NT2/D1 (cell line): ENCODE results near the gene TLE4.

Experiments used
- DNase-seq: peaks from one replicate; pipeline ENCODE4 v3.0.0-alpha.2; 2011; ENCODE audit warnings: low read depth, low spot score
- H3K27me3 ChIP-seq: 2 replicates; pipeline ENCODE4 v1.6.0; 2011; ENCODE audit warnings: mild to moderate bottlenecking; ENCODE audit not compliant: insufficient read length, insufficient read depth
- H3K36me3 ChIP-seq: 2 replicates; pipeline ENCODE4 v1.6.1; 2011; ENCODE audit warnings: mild to moderate bottlenecking, low read length, mixed read lengths; ENCODE audit not compliant: insufficient read depth, insufficient read length
- H3K4me1 ChIP-seq: 2 replicates; pipeline ENCODE4 v1.5.1; 2011; ENCODE audit not compliant: insufficient read depth, insufficient read length
- H3K4me3 ChIP-seq: 2 replicates; pipeline ENCODE4 v1.5.1; 2011; ENCODE audit warnings: low read depth; ENCODE audit not compliant: insufficient read length
- H3K9ac ChIP-seq: 2 replicates; pipeline ENCODE4 v1.6.0; 2011; ENCODE audit warnings: low read depth; ENCODE audit not compliant: insufficient read length
- H3K9me3 ChIP-seq: 2 replicates; pipeline ENCODE4 v1.5.1; 2011; ENCODE audit warnings: mild to moderate bottlenecking, low read length; ENCODE audit not compliant: insufficient read depth
- SUZ12 ChIP-seq: IDR thresholded peaks from 2 replicates; pipeline ENCODE4 v1.6.1; 2011; ENCODE audit not compliant: insufficient read length, insufficient read depth; ENCODE audit errors: extremely low read depth
- YY1 ChIP-seq: IDR thresholded peaks from 2 replicates; pipeline ENCODE4 v1.6.1; 2011; ENCODE audit not compliant: insufficient read length, insufficient read depth
- ZNF274 ChIP-seq: IDR thresholded peaks from 2 replicates; pipeline ENCODE4 v1.6.1; 2011; ENCODE audit warnings: mild to moderate bottlenecking, low read depth, low read length

TLE4 gene

DNA sequence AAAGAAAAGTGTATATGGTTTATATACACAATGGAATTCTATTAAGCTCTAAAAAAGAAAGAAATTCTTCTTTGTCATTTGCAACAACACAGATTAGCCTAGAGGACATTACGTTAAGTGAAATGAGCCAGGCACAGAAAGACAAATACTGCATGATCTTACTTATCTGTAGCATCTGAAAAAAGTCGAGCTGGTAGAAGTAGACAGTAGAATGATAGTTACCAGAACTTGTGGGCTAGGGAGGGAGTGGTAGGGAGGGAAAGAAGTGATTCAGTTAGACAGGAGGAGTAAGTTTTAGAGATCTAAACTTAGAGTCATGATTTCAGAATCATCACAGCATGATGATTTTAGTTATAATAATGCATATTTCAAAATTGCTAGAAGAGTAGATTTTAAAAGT is 184.6 kb downstream of the TLE4 start:
- H3K27me3 ChIP-seq = no peaks in the 10 kb centered on the region
- peaks cover 11% of the 10 kb centered on the region for H3K9me3 ChIP-seq
- H3K36me3 ChIP-seq = no peaks in the 10 kb centered on the region
- no peak overlapping the region for H3K9ac ChIP-seq
- H3K4me1 ChIP-seq = no peaks in the 10 kb centered on the region
- no peak for TF ChIP-seq SUZ12
- no peak for TF ChIP-seq YY1
- TF ChIP-seq ZNF274 = no peak
- H3K4me3 ChIP-seq = no peak overlapping the region
- no peak for DNase-seq

DNA sequence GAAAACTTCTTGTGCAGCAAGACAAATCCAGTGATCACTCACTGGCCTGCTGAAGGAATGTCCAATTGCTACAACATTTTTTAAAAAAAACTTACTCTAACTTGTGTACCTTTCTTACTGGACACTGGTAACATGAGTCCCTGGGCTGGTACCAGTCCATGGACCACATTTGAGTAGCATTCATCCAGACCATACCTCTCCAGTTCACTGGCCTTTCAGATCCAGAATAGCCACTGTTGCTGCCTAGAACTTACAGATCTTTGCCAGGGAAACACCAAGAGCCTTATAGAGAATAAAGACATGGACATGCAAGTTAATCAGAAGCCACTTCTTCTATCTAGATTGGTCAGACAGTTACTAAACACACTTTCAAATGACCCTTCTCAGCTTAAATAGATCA is 185.3 kb downstream of the TLE4 start:
- no peak for DNase-seq
- Histone ChIP-seq H3K27me3 (no peaks in the 10 kb centered on the region), H3K36me3 (no peaks in the 10 kb centered on the region), H3K9ac (no peak overlapping the region), H3K4me1 (no peaks in the 10 kb centered on the region), H3K9me3 (peaks cover 4% of the 10 kb centered on the region), H3K4me3 (no peak overlapping the region)
- TF ChIP-seq ZNF274 = no peak
- TF ChIP-seq SUZ12 = no peak
- TF ChIP-seq YY1 = no peak

DNA sequence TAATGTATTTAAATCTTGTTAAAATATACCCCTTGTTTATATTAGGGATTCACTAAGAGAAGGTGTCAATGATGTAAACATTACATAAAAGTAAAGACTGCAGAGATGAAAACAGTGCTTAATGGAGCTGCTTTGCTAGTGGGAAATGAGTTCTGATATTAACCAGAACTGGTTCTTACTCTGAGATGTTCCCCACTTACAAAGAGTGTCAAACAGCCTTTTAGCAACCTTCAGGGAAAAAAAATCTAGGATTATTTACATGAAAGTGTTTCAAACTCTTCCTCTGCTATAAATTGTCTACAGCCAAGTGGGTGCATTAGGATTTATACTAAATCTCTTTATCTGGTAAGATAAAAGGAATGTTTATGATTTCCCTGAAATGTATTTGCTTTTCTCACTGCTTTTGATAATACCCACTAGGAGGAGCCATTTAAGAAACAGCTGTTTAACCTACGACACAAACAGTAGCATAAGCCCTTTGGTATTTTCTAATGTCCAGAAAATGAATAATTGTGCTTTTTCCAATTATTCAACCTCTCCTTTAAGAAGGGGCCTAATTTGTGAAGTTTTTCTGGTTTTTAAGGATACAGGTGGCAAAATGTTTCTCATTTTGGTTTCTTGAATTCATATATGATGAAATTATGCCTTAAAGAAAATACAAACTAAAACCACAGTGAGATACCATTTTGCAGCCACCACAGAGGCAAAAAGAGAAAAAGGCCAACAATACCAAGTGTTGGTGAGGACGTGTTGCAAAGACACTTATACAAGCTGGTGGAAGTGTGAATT is 186.3 kb downstream of the TLE4 start:
- no peak for TF ChIP-seq SUZ12
- no peak for TF ChIP-seq ZNF274
- TF ChIP-seq YY1 = no peak
- no peak for DNase-seq
- Histone ChIP-seq H3K4me3 (no peak overlapping the region), H3K9me3 (no peaks in the 10 kb centered on the region), H3K4me1 (no peaks in the 10 kb centered on the region), H3K36me3 (no peaks in the 10 kb centered on the region), H3K27me3 (no peaks in the 10 kb centered on the region), H3K9ac (no peak overlapping the region)

DNA sequence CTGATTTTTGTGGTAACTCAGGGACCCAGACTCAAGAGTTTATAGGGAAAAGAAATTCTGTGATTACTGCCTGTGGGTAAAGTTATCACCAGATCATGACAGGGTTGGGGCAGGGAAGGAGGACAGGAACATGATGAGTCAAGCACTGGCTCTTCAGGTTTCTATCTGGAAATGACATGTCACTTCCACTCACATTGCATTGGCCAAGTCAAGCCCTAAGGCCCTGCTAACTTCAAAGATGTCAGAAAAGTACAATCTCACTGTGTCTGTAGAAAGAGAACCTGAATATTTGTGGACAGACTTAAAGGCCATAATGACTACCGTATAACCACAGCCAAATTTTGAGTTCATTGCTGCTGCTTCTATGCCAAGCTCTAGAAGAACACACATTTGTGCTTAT is 187.7 kb downstream of the TLE4 start:
- Histone ChIP-seq H3K36me3 (no peaks in the 10 kb centered on the region), H3K9me3 (no peaks in the 10 kb centered on the region), H3K9ac (no peak overlapping the region), H3K4me3 (no peak overlapping the region), H3K4me1 (peaks cover 3% of the 10 kb centered on the region), H3K27me3 (no peaks in the 10 kb centered on the region)
- DNase-seq = no peak
- TF ChIP-seq SUZ12 (no peak), ZNF274 (no peak)

DNA sequence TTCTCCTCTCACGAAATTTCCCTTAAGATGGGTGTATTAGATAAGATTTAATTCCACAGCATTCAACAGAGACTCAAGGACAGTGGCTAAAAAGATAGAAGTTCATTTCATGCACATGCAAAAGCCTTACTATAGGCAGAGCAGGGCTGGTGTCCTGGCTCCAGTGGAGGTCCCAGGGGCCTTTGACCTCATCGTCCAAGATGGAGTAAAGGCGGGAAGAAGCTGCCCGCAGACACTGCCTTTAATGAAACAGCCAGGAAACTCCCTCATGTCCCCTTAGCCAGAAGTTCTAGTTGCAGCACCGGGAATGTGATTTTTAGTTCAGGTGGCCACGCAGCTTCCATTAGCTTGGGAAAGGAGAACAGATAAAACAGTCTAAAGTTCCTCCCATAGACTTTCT is 190.3 kb downstream of the TLE4 start:
- no peak for DNase-seq
- peaks cover 3% of the 10 kb centered on the region for H3K27me3 ChIP-seq
- H3K9me3 ChIP-seq = no peaks in the 10 kb centered on the region
- no peak for TF ChIP-seq ZNF274
- TF ChIP-seq YY1 = no peak
- no peak for TF ChIP-seq SUZ12
- no peak overlapping the region for H3K4me3 ChIP-seq
- H3K9ac ChIP-seq = no peak overlapping the region
- H3K36me3 ChIP-seq = no peaks in the 10 kb centered on the region
- H3K4me1 ChIP-seq = peaks cover 3% of the 10 kb centered on the region

DNA sequence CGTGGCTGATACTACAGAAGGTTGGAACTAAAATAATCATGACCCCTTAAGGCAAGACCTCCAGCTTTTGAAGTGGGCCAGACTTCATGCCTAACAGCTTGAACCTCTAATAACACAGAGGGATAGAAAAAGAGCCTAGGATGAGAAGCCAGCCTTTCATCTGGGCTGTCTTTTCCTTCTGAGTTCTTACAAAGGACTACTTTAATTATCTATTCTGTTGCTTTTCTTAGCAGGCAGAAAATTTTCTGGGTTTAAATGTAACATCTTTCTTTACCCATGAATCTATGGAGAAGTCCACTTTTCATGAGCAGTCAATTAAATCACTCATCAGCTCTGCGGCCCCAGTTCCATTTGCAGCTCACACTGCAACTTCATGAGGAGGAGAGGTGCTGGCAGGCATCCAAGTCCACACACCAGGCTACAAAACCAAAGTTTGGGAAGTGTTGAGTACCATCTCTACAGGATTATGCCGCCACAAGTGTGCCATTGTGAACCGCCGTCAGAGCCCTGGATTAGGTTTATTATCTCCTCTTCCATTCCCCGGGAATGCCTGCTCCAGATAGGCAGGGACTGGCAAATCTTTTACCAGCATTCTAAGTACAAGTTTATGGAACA is 192.0 kb downstream of the TLE4 start:
- no peak for DNase-seq
- H3K9ac ChIP-seq = no peak overlapping the region
- no peak for TF ChIP-seq ZNF274
- TF ChIP-seq YY1 = no peak
- no peak for TF ChIP-seq SUZ12
- peaks cover 7% of the 10 kb centered on the region for H3K27me3 ChIP-seq
- H3K4me1 ChIP-seq = peaks cover 3% of the 10 kb centered on the region
- no peaks in the 10 kb centered on the region for H3K9me3 ChIP-seq
- H3K36me3 ChIP-seq = no peaks in the 10 kb centered on the region
- H3K4me3 ChIP-seq = no peak overlapping the region

DNA sequence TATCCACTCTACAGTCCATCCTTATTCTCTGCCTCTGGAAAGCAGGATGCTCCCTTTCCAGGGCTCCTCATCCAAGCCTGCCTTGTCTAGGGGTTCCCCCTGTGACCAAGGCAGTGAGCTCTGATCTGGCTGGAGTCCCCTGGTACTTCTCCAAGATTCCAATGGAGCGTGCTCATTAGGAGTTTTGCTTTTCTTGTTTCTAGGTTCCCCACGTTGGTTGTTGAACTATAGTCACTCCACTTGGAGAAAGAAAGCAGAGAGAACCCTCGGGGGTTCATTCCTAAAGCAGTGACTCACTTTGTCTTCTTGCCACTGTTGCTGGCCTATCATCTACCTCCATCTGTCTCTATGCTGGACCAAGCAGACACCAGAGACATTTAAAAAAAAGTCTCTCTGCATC is 192.6 kb downstream of the TLE4 start:
- TF ChIP-seq YY1 (no peak), SUZ12 (no peak), ZNF274 (no peak)
- Histone ChIP-seq H3K4me3 (no peak overlapping the region), H3K36me3 (no peaks in the 10 kb centered on the region), H3K9ac (no peak overlapping the region), H3K4me1 (peaks cover 3% of the 10 kb centered on the region), H3K9me3 (no peaks in the 10 kb centered on the region), H3K27me3 (peaks cover 7% of the 10 kb centered on the region)
- DNase-seq = no peak
